BJ (cell line): ENCODE results near the gene HAND2. TPM values are rescaled to one million over a fixed set of nuclear protein-coding genes. Genes with fewer than 3 reads are reported as not detected.

Experiments used
- CTCF ChIA-PET: fragments of 350-600 bp; formaldehyde crosslinking; extraction: SDS; loops from one replicate; lab custom pipeline; 2021; ENCODE audit warnings: antibody characterized with exemption, inconsistent platforms; lab: Yijun Ruan, JAX
- POLR2A ChIA-PET: fragments of 300-600 bp; sonication (Branson Sonifier 250); formaldehyde crosslinking; extraction: SDS; loops from one replicate; lab custom pipeline; 2021; ENCODE audit warnings: antibody characterized with exemption; lab: Charles Lee
- DNase-seq: peaks from one replicate; pipeline ENCODE4 v3.0.0-alpha.2; 2011; ENCODE audit warnings: low read depth
- H3K27me3 ChIP-seq: 2 replicates; pipeline ENCODE4 v1.6.0; 2011; ENCODE audit warnings: low read length; ENCODE audit not compliant: control insufficient read depth, insufficient read depth
- H3K36me3 ChIP-seq: 2 replicates; pipeline ENCODE4 v1.5.1; 2011; ENCODE audit warnings: low read length; ENCODE audit not compliant: control insufficient read depth, insufficient read depth
- H3K4me3 ChIP-seq: 2 replicates; pipeline ENCODE4 v1.5.1; 2011; ENCODE audit warnings: low read depth, mild to moderate bottlenecking, control low read depth, low read length
- CTCF ChIP-seq: IDR thresholded peaks from 2 replicates; pipeline ENCODE4 v1.5.1; 2011; ENCODE audit warnings: low read depth, mild to moderate bottlenecking, control low read depth, inconsistent platforms, low read length, moderate library complexity; ENCODE audit not compliant: insufficient read depth
- polyA plus RNA-seq: library from polyadenylated mRNA; depleted of rRNA; stranded (reverse); fragments of >200 nt; gene quantifications from 2 replicates; pipeline ENCODE4 v1.2.3, GENCODE V29; 2011

The HAND2 gene
- polyA plus RNA-seq, 1 experiment: 3.6 TPM

- DNase-seq: no peak
- no peak overlapping the region for H3K4me3 ChIP-seq
- CTCF ChIA-PET: no interaction called here
- POLR2A ChIA-PET: no interaction called here
- peaks cover 1% of the 10 kb centered on the region for H3K27me3 ChIP-seq
- no peaks in the 10 kb centered on the region for H3K36me3 ChIP-seq
- no peak for TF ChIP-seq CTCF
Measured at GRCh38 chr4:173515458-173515857, 14.6 kb downstream of the HAND2 start.

- Histone ChIP-seq H3K36me3 (no peaks in the 10 kb centered on the region), H3K27me3 (peaks cover 1% of the 10 kb centered on the region), H3K4me3 (no peak overlapping the region)
- no peak for DNase-seq
- ChIA-PET CTCF (interaction anchor here (0.6 kb wide), 1 partner anchor 25 kb away, joined by 3 read pairs; no protein-coding TSS in a partner anchor), POLR2A (no interaction called here)
- TF ChIP-seq CTCF: no peak
Measured at GRCh38 chr4:173514641-173515217, 15.3 kb downstream of the HAND2 start.

- CTCF ChIA-PET: no interaction called here
- no peak for DNase-seq
- TF ChIP-seq CTCF: no peak
- Histone ChIP-seq H3K36me3 (no peaks in the 10 kb centered on the region), H3K4me3 (no peak overlapping the region), H3K27me3 (peaks cover 1% of the 10 kb centered on the region)
- POLR2A ChIA-PET: no interaction called here
Measured at GRCh38 chr4:173513651-173514050, 16.4 kb downstream of the HAND2 start.

GRCh38 chr4:173511787-173512361 is 18.2 kb downstream of the HAND2 start:
- POLR2A ChIA-PET: no interaction called here
- CTCF ChIA-PET: interaction anchor here (0.6 kb wide), 1 partner anchor 18 kb away, joined by 3 read pairs; no protein-coding TSS in a partner anchor
- TF ChIP-seq CTCF: no peak
- Histone ChIP-seq H3K4me3 (no peak overlapping the region), H3K27me3 (peaks cover 1% of the 10 kb centered on the region; the same call in 1 of the 2 replicates), H3K36me3 (no peaks in the 10 kb centered on the region)
- no peak for DNase-seq

GRCh38 chr4:173509036-173510001 is 20.7 kb downstream of the HAND2 start:
- Histone ChIP-seq H3K36me3 (no peaks in the 10 kb centered on the region), H3K4me3 (peak overlapping the region; percentile 40), H3K27me3 (peaks cover 3% of the 10 kb centered on the region)
- ChIA-PET POLR2A (interaction anchor here (0.6 kb wide), 1 partner anchor 18 kb away, joined by 3 read pairs; no protein-coding TSS in a partner anchor), CTCF (interaction anchor here (0.7 to 1.5 kb wide), 4 partner anchors 12 to 481 kb away, joined by 3 to 4 read pairs (median 3); no protein-coding TSS in a partner anchor)
- no peak for DNase-seq
- no peak for TF ChIP-seq CTCF
